K562 (cell line): ENCODE results near the gene IDH1. TPM values are rescaled to one million over a fixed set of nuclear protein-coding genes. Genes with fewer than 3 reads are reported as not detected.

Experiments used
- CCNT2 ChIP-seq: IDR thresholded peaks from 2 replicates; pipeline ENCODE4 v1.6.1; 2011; ENCODE audit warnings: borderline replicate concordance, low read depth, mild to moderate bottlenecking, moderate library complexity, mixed read lengths, low read length; ENCODE audit not compliant: insufficient read length; ENCODE audit errors: extremely low read depth
- CEBPB ChIP-seq: fragments of 450-650 bp; IDR thresholded peaks from 2 replicates; pipeline ENCODE4 v1.6.1; 2016; ENCODE audit warnings: missing genetic modification characterization, missing compliant biosample characterization
- DMBX1 ChIP-seq: fragments of 250-450 bp; sonication (Bioruptor Pico); IDR thresholded peaks from 2 replicates; pipeline ENCODE4 v1.8.0; 2022; ENCODE audit warnings: inconsistent platforms, mild to moderate bottlenecking, moderate library complexity, borderline replicate concordance
- MYC ChIP-seq, 2 experiments: fragments of 250-450 bp in 1 of 2; sonication (Bioruptor Pico) in 1 of 2; IDR thresholded peaks; 2 replicates each; pipeline versions ENCODE4 v1.5.1 to v1.6.1; 2012 to 2021; ENCODE audit warnings: low read depth in 2 of 2, borderline replicate concordance in 1 of 2, improper control_type of control experiment in 1 of 2, low read length in 1 of 2, mild to moderate bottlenecking in 1 of 2, moderate library complexity in 1 of 2
- NR2F6 ChIP-seq: fragments of 450-650 bp; formaldehyde crosslinking; IDR thresholded peaks from 2 replicates; pipeline ENCODE4 v1.4.0; 2020; ENCODE audit warnings: mild to moderate bottlenecking
- PHF21A ChIP-seq: fragments of 450-650 bp; IDR thresholded peaks from 2 replicates; pipeline ENCODE4 v1.6.1; 2017; ENCODE audit warnings: low read depth, borderline replicate concordance
- RAD51 ChIP-seq: fragments of 450-650 bp; IDR thresholded peaks from 2 replicates; pipeline ENCODE4 v1.7.1; 2016; ENCODE audit warnings: low read depth, mild to moderate bottlenecking, borderline replicate concordance
- RFX7 ChIP-seq: fragments of 250-450 bp; sonication (Bioruptor Pico); IDR thresholded peaks from 2 replicates; pipeline ENCODE4 v1.5.1; 2021; ENCODE audit warnings: mild to moderate bottlenecking
- SMARCC2 ChIP-seq: fragments of 450-650 bp; IDR thresholded peaks from 2 replicates; pipeline ENCODE4 v1.6.1; 2017; ENCODE audit warnings: antibody characterized with exemption, moderate library complexity, mild to moderate bottlenecking, low read depth
- SP1 ChIP-seq: sonication (generic); formaldehyde crosslinking; IDR thresholded peaks from 2 replicates; pipeline ENCODE4 v1.8.1; 2022; ENCODE audit warnings: mild to moderate bottlenecking, missing genetic modification reagents
- STAT5B ChIP-seq: fragments of 250-450 bp; sonication (Bioruptor Pico); IDR thresholded peaks from 2 replicates; pipeline ENCODE4 v1.8.0; 2021; ENCODE audit warnings: mild to moderate bottlenecking, inconsistent platforms
- TAL1 ChIP-seq: fragments of 450-650 bp; IDR thresholded peaks from 2 replicates; pipeline ENCODE4 v1.6.1; 2016; ENCODE audit warnings: mild to moderate bottlenecking
- ZFX ChIP-seq: sonication (generic); formaldehyde crosslinking; IDR thresholded peaks from 2 replicates; pipeline ENCODE4 v1.8.0; 2022; ENCODE audit warnings: mild to moderate bottlenecking, missing genetic modification reagents, moderate library complexity
- ZNF224 ChIP-seq: sonication (generic); formaldehyde crosslinking; IDR thresholded peaks from 2 replicates; pipeline ENCODE4 v1.8.0; 2022; ENCODE audit warnings: mild to moderate bottlenecking, missing genetic modification reagents
- ZNF668 ChIP-seq: fragments of 250-450 bp; sonication (Bioruptor Pico); IDR thresholded peaks from 2 replicates; pipeline ENCODE4 v1.8.0; 2022; ENCODE audit warnings: mild to moderate bottlenecking, inconsistent platforms
- polyA plus RNA-seq, 8 experiments: library from polyadenylated mRNA; depleted of rRNA in 4 of 8; stranded (reverse) in 5 of 8; unstranded in 3 of 8; fragments of >200 nt; fragmentation: Nextera tagmentation in 2 of 8; fragmentation: Illumina TruSeq in 1 of 8; extraction: Ambion mirVana in 2 of 8; extraction: Trizol in 1 of 8; gene quantifications; 2 replicates each; pipeline versions ENCODE4 v1.2.1 to v1.2.3, GENCODE V29; 2011 to 2014; ENCODE audit warnings: inconsistent platforms in 1 of 8, missing spikeins in 1 of 8
- total RNA-seq, 7 experiments: library from RNA; depleted of rRNA in 6 of 7; stranded (reverse); fragments of >200 nt in 6 of 7; fragmentation: Illumina TruSeq in 2 of 7; extraction: Trizol in 2 of 7; gene quantifications; 2 replicates each; pipeline versions ENCODE4 v1.2.1 to v1.2.3, GENCODE V29; 2011 to 2021; ENCODE audit warnings: low replicate concordance in 1 of 7
- TF ChIP-seq, protein P1 (sequence below): fragments of 450-650 bp; formaldehyde crosslinking; conservative IDR thresholded peaks from 2 replicates; pipeline ENCODE4 v1.4.0; 2022; ENCODE audit warnings: mild to moderate bottlenecking, missing genetic modification characterization
- TF ChIP-seq, protein P2 (sequence below): fragments of 450-650 bp; IDR thresholded peaks from 2 replicates; pipeline ENCODE4 v1.6.1; 2017; ENCODE audit warnings: mild to moderate bottlenecking, moderate library complexity
- TF ChIP-seq, protein P3 (sequence below): fragments of 450-650 bp; IDR thresholded peaks from 2 replicates; pipeline ENCODE4 v1.6.1; 2017; ENCODE audit warnings: antibody characterized with exemption, mild to moderate bottlenecking
- TF ChIP-seq, protein P4 (sequence below): IDR thresholded peaks from 2 replicates; pipeline ENCODE4 v1.6.1; 2012; ENCODE audit warnings: low read depth, low read length, improper control_type of control experiment, borderline replicate concordance

The IDH1 gene
- total and polyA plus RNA-seq, 9 of the 15 experiments (the other 6 are each of a cell fraction or from before 2014, with no cell fraction given) = 61.9 to 194 (median 101) TPM

DNA sequence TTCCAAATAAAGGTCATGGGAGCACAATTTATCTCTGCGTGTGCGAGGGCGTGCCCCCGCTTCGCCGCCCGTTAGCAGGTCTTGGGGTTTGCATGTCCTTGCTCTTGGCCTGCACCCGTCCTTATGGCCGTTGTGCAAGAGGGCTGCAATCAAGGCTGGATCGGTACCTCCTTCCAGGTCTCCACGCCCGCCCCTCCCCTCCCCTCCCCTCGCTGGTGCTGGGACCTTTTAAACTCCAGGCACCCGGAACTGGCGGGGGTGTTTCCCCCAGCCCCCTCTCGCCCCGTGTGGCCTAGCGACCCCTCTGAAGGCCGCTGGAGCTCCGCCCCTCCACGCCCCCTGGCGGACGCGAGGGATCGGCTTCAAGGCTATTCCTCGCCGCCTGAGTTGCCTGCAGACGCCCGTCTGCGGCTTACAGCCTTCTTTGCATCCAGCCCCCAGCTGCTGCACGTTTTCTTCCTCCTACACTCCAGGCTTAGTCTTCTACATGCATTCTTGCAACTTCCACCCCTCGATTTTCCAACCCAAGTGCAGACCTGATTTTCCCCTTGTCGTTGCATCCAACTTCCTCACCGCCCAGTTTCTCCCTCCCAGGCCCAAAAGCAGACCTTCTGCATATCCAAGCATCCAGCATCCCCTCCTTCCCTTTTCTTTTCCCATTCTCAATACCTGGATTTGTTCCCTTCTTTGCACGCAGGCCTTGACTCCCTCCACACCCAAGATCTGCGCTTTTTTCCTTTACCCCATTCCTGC lies 577 bp downstream of the IDH1 start (continued):
- TF ChIP-seq, protein P1, sequence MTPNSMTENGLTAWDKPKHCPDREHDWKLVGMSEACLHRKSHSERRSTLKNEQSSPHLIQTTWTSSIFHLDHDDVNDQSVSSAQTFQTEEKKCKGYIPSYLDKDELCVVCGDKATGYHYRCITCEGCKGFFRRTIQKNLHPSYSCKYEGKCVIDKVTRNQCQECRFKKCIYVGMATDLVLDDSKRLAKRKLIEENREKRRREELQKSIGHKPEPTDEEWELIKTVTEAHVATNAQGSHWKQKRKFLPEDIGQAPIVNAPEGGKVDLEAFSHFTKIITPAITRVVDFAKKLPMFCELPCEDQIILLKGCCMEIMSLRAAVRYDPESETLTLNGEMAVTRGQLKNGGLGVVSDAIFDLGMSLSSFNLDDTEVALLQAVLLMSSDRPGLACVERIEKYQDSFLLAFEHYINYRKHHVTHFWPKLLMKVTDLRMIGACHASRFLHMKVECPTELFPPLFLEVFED (CRISPR knock-in tag) = 0 out of 2 replicates have a peak, but pooled peaks have one; percentile 62
- TF ChIP-seq SP1 (CRISPR knock-in tag) (peak; percentile 64), ZNF224 (CRISPR knock-in tag) (no peak), STAT5B (CRISPR knock-in tag) (no peak), CEBPB (tag) (peak; percentile 98), MYC (IDR thresholded peaks at IDR 0.05; ENCODE audit: low read depth, low read length) (peak; percentile 90), MYC (CRISPR knock-in tag; IDR thresholded peaks at IDR 0.05; ENCODE audit: borderline replicate concordance, low read depth) (no peak), RFX7 (CRISPR knock-in tag) (no peak), ZNF668 (CRISPR knock-in tag) (no peak), CCNT2 (peak; percentile 71), TAL1 (no peak), RAD51 (0 out of 2 replicates have a peak, but pooled peaks have one; percentile 11), ZFX (CRISPR knock-in tag) (peak; percentile 82), DMBX1 (CRISPR knock-in tag) (peak; percentile 64; the same call in 1 of the 2 replicates), SMARCC2 (no peak), NR2F6 (CRISPR knock-in tag) (0 out of 2 replicates have a peak, but pooled peaks have one; percentile 52), PHF21A (no peak)
- TF ChIP-seq, protein P2, sequence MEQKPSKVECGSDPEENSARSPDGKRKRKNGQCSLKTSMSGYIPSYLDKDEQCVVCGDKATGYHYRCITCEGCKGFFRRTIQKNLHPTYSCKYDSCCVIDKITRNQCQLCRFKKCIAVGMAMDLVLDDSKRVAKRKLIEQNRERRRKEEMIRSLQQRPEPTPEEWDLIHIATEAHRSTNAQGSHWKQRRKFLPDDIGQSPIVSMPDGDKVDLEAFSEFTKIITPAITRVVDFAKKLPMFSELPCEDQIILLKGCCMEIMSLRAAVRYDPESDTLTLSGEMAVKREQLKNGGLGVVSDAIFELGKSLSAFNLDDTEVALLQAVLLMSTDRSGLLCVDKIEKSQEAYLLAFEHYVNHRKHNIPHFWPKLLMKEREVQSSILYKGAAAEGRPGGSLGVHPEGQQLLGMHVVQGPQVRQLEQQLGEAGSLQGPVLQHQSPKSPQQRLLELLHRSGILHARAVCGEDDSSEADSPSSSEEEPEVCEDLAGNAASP = no peak
- TF ChIP-seq, protein P3, sequence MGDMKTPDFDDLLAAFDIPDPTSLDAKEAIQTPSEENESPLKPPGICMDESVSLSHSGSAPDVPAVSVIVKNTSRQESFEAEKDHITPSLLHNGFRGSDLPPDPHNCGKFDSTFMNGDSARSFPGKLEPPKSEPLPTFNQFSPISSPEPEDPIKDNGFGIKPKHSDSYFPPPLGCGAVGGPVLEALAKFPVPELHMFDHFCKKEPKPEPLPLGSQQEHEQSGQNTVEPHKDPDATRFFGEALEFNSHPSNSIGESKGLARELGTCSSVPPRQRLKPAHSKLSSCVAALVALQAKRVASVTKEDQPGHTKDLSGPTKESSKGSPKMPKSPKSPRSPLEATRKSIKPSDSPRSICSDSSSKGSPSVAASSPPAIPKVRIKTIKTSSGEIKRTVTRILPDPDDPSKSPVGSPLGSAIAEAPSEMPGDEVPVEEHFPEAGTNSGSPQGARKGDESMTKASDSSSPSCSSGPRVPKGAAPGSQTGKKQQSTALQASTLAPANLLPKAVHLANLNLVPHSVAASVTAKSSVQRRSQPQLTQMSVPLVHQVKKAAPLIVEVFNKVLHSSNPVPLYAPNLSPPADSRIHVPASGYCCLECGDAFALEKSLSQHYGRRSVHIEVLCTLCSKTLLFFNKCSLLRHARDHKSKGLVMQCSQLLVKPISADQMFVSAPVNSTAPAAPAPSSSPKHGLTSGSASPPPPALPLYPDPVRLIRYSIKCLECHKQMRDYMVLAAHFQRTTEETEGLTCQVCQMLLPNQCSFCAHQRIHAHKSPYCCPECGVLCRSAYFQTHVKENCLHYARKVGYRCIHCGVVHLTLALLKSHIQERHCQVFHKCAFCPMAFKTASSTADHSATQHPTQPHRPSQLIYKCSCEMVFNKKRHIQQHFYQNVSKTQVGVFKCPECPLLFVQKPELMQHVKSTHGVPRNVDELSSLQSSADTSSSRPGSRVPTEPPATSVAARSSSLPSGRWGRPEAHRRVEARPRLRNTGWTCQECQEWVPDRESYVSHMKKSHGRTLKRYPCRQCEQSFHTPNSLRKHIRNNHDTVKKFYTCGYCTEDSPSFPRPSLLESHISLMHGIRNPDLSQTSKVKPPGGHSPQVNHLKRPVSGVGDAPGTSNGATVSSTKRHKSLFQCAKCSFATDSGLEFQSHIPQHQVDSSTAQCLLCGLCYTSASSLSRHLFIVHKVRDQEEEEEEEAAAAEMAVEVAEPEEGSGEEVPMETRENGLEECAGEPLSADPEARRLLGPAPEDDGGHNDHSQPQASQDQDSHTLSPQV = peak; percentile 45; the same call in 1 of the 2 replicates
- TF ChIP-seq, protein P4, sequence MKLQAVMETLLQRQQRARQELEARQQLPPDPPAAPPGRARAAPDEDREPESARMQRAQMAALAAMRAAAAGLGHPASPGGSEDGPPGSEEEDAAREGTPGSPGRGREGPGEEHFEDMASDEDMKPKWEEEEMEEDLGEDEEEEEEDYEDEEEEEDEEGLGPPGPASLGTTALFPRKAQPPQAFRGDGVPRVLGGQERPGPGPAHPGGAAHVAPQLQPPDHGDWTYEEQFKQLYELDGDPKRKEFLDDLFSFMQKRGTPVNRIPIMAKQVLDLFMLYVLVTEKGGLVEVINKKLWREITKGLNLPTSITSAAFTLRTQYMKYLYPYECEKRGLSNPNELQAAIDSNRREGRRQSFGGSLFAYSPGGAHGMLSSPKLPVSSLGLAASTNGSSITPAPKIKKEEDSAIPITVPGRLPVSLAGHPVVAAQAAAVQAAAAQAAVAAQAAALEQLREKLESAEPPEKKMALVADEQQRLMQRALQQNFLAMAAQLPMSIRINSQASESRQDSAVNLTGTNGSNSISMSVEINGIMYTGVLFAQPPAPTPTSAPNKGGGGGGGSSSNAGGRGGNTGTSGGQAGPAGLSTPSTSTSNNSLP = no peak
